SK-N-MC (cell line): ENCODE measurements around the gene SFN.
"Not testable (repeated sequence)": the region's sequence is repeated elsewhere in the genome, so short reads cannot be mapped to it uniquely, and the experiment has no call there.

Experiments
- DNase-seq: peaks from one replicate; pipeline ENCODE4 v3.0.0-alpha.2; 2011; ENCODE audit warnings: low read depth, low spot score
- H3K27ac ChIP-seq: fragments of 200-600 bp; sonication (generic); 2 replicates; pipeline ENCODE4 v1.5.1; 2016; ENCODE audit warnings: mixed run types
- H3K36me3 ChIP-seq: fragments of 200-600 bp; sonication (generic); 2 replicates; pipeline ENCODE4 v1.6.1; 2017; ENCODE audit warnings: antibody characterized with exemption, low read length, mixed read lengths; ENCODE audit not compliant: insufficient read depth
- H3K4me3 ChIP-seq: fragments of 200-600 bp; sonication (generic); 2 replicates; pipeline ENCODE4 v1.5.1; 2016
- H3K9ac ChIP-seq: fragments of 200-600 bp; sonication (generic); 2 replicates; pipeline ENCODE4 v1.8.0; 2017; ENCODE audit warnings: mixed run types, mixed read lengths; ENCODE audit not compliant: insufficient read length
- H3K9me3 ChIP-seq: fragments of 200-600 bp; sonication (generic); 2 replicates; pipeline ENCODE4 v1.6.1; 2017; ENCODE audit warnings: low read depth, mild to moderate bottlenecking, antibody characterized with exemption, low read length, moderate library complexity, mixed read lengths
- EZH2 ChIP-seq: fragments of 200-600 bp; sonication (generic); IDR thresholded peaks from one replicate; pipeline ENCODE4 v1.6.1; 2017; ENCODE audit warnings: antibody characterized with exemption
- FOXP2 ChIP-seq: optimal IDR thresholded peaks from 2 replicates; pipeline ENCODE3; 2011; ENCODE audit warnings: mild to moderate bottlenecking, moderate library complexity; ENCODE audit not compliant: insufficient read depth; ENCODE audit errors: extremely low read length, control extremely low read depth
- POLR2AphosphoS5 ChIP-seq: IDR thresholded peaks from 2 replicates; pipeline ENCODE4 v1.6.1; 2012; ENCODE audit warnings: mild to moderate bottlenecking, low read depth, low read length, borderline replicate concordance

Gene SFN

GRCh38 chr1:26827106-26827604 lies 35.8 kb upstream of the SFN start:
- Histone ChIP-seq H3K36me3 (peaks cover 9% of the 10 kb centered on the region; the same call in 1 of the 2 replicates), H3K4me3 (peak overlapping the region; percentile 81), H3K9me3 (no peaks in the 10 kb centered on the region), H3K9ac (peak overlapping the region; percentile 75), H3K27ac (no peak overlapping the region)
- no peak for TF ChIP-seq EZH2
- no peak for TF ChIP-seq POLR2AphosphoS5
- no peak for TF ChIP-seq FOXP2
- no peak for DNase-seq

DNA sequence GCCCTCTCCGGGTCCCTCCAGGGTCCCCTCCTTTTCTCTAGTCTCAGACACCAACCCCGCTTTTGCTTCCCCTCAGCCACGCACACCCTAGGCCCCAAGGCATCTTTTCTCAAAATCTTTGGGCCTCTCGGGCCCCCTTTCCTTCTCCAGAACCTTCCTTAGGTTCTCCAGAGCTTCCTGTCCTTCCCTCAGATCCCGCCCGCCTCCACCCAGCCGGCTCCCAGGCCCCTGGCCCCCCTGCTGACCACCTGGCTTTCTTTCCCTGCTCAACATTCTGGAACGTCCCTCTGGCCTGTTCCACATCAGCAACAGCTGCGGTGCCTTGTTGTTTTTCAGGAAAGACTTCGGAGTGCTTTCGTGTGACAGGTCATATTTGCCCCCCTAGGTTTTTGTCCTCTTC lies 35.3 kb upstream of the SFN start:
- DNase-seq, result no peak
- Histone ChIP-seq H3K4me3 (peak overlapping the region; percentile 81), H3K27ac (no peak overlapping the region), H3K9ac (peak overlapping the region; percentile 75), H3K9me3 (no peaks in the 10 kb centered on the region), H3K36me3 (peaks cover 14% of the 10 kb centered on the region; the same call in 1 of the 2 replicates)
- no peak for TF ChIP-seq FOXP2
- TF ChIP-seq POLR2AphosphoS5, result no peak
- TF ChIP-seq EZH2, result no peak

DNA sequence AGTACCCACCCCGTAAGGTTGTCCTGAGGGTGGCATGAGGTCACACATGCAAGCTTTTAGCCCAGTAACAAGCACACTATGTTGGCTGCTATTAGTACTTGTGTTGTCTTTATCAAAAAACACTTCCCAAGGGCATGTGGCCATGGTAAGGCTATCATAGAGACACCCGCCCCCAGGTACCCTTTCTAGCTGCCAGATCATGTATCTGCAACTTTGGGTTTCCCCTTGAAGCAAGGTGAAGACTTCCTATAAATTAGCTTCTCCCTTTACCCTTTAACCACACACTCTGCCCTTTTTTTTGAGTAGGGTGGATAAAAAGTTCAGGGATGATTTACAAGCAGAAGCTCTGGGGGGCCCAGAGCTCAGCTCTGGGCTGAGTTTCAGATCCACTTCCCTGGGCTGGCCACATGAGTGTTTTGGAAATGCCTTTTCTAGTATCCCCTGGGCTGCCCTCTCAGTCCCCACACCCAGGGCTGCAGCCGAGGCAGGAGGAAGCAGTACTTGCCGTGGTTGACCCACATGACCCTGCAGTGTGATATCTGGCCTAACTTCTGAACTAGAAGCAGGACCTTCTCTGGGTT lies 34.4 kb upstream of the SFN start:
- no peak for TF ChIP-seq EZH2
- TF ChIP-seq POLR2AphosphoS5, result no peak
- TF ChIP-seq FOXP2, result no peak
- Histone ChIP-seq H3K9ac (peak overlapping the region; percentile 15), H3K9me3 (no peaks in the 10 kb centered on the region), H3K4me3 (no peak overlapping the region), H3K36me3 (peaks cover 18% of the 10 kb centered on the region), H3K27ac (no peak overlapping the region)
- no peak for DNase-seq

DNA sequence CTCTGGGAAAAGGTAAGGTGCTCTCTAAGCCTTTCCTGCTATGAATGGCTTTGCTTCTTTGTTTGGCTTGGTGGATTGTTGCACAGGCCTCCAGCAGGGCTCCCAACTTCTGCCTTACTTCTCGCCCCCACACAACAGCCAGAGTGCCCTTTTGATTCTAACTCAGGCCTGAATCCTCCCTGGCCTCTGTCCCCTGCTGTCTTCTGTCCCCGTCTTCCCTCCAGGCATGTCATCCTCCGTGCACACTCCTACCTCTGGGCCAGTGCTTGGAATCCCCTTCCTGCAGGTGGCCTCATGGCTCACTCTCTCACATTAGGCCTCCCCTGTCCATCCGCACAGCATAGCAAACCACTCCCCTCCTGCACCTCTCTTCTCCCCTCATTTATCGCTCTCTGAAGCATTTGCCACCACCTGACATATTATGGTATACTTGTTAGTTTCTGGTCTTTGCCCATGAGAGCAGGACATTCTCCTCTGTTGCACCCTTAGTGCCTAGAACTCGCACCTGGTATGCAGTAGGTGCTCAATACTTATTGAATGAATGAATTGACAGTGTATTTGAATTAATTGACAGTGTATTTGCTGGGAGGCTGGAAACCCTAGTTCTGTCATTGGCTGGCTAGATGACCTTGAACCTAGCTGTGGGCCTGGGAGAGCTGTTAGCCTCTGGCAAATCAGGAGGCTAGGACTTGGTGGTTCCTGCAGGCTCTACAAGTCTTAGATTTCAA lies 33.6 kb upstream of the SFN start:
- Histone ChIP-seq H3K4me3 (no peak overlapping the region), H3K36me3 (peaks cover 24% of the 10 kb centered on the region), H3K9ac (no peak overlapping the region), H3K9me3 (no peaks in the 10 kb centered on the region), H3K27ac (no peak overlapping the region)
- TF ChIP-seq POLR2AphosphoS5 (no peak), FOXP2 (no peak), EZH2 (no peak)
- DNase-seq, result no peak

DNA sequence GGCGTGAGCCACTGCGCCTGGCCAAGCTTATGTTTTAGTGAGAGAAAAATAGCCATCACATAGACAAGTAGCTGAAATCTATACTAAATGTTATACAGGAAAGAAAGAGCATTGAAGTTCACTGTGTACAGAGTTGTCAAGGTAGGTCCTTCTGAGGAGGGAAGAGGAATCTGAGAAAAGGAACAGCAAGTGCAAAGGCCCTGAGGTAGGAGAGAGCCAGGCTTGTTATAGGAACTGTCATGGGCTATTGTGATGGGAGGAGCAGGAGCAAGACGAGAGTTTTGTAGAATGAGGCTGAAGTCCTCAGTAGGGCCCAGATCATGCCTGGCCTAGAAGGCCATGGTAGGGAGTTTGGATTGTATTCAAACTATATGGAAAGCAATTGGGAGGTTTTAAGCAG lies 31.9 kb upstream of the SFN start:
- no peak for TF ChIP-seq FOXP2
- TF ChIP-seq POLR2AphosphoS5, result no peak
- H3K9ac ChIP-seq, result no peak overlapping the region
- no peak overlapping the region for H3K27ac ChIP-seq
- DNase-seq, result no peak
- peaks cover 30% of the 10 kb centered on the region for H3K36me3 ChIP-seq
- no peak overlapping the region for H3K4me3 ChIP-seq
- no peaks in the 10 kb centered on the region for H3K9me3 ChIP-seq

- no peak for DNase-seq
- TF ChIP-seq EZH2, result no peak
- no peak for TF ChIP-seq POLR2AphosphoS5
- TF ChIP-seq FOXP2, result no peak
- Histone ChIP-seq H3K4me3 (no peak overlapping the region), H3K27ac (no peak overlapping the region), H3K36me3 (peaks cover 30% of the 10 kb centered on the region), H3K9ac (no peak overlapping the region), H3K9me3 (no peaks in the 10 kb centered on the region)
These were observed 31.3 kb upstream of the SFN start for GRCh38 chr1:26831546-26832248.

DNA sequence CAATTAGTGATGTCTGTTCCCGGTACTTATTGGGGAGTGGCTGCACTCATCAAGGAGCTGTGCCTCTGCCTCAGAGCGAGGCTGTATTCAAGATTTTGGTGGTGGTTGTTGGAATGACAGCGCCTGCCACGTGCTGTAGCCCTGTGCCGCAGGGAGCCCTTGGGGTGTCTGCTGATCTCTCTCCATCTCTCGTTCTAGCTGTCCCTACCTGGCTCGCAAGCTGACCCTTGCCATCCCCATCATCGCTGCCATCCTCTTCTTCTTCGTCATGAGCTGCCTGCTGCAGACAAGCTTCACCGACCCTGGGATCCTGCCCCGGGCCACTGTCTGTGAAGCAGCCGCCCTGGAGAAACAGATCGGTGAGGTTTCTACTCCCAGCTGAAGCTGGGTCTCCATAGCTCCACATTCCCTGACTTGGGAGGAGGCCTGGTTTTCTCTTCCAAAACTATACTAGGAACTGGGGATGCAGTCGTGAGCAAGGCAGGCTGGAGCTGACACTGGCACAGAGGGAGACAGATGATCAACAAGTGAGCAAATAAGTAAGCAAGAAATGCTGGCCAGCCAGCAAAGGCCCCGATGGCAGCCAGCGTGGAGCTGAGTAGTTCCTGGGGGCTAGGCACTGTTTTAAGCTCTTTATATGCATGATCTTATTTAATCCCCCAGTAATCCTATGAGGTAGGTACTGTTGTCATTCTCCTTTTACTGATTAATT lies 30.5 kb upstream of the SFN start:
- Histone ChIP-seq H3K9ac (no peak overlapping the region), H3K27ac (no peak overlapping the region), H3K36me3 (peaks cover 30% of the 10 kb centered on the region), H3K9me3 (no peaks in the 10 kb centered on the region), H3K4me3 (no peak overlapping the region)
- no peak for TF ChIP-seq POLR2AphosphoS5
- DNase-seq, result no peak

DNA sequence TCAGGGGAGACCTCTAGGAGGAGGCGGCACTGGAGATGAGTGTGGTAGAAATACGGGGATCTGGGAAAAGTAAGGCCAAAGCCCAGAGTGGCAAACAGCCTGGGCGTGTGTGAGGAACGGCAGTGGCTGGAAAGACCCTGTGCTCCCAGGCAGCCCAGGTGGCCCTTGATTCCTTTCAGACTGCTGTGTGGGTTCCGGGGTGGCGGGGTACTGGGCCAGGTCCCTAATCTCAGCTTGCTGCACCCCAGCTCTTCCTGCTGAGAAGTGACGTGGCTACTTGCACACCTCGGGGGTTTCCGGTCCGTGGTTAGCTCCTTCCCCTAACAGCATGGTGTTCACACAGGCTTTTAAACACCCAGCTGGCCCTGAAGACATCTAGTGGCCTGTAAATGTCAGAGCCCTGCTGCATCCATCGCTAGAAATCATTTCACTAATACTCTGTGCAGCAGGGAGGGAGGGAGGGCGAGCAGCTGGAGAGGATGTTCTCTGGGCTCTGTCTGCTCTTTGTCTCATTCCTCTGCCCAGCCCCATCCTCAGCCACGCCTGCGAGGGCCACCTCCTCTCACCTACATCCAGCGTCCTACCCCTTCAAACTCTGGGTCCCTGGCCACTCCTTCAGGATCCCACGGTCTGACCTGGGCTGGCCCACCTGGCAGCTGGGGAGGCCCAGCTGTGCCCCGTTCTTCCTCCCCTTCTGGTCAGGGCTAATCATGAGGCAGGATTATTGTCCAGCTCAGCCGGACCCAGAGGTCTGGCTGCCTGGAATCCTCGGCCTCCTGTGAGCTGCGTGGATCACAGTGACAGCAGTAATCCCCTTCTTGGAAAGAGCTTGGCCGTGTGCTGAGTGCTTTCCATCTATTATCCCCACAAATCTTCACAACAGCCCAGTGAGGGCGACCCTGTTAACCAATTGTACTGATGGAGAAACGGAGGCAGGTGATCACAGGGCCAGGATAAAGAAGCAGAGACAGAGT lies 29.2 kb upstream of the SFN start:
- DNase-seq, result no peak
- Histone ChIP-seq H3K36me3 (peaks cover 30% of the 10 kb centered on the region), H3K27ac (no peak overlapping the region), H3K9ac (no peak overlapping the region), H3K9me3 (no peaks in the 10 kb centered on the region), H3K4me3 (no peak overlapping the region)
- no peak for TF ChIP-seq FOXP2
- TF ChIP-seq POLR2AphosphoS5, result no peak
- TF ChIP-seq EZH2, result no peak

DNA sequence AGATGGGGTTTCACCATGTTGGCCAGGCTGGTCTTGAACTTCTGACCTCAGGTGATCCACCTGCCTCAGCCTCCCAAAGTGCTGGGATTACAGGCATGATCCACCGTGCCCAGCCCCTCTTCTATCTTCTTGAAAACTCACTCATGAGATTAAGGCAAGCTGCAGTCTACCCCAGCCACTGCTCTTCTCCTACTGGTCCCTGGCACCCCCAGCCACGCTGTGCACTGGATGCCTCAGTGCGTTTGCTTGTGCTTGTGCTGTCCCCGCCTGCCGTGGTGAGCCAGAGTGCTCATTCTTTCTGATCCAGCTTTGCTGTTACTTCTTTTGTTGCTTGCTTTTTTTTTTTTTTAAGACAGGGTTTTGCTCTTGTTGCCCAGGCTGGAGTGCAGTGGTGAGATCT lies 25.3 kb upstream of the SFN start:
- peaks cover 22% of the 10 kb centered on the region for H3K36me3 ChIP-seq

More for the DNA sequence above, 25.3 kb upstream of the SFN start:
- not testable (repeated sequence) for H3K27ac ChIP-seq, H3K9ac ChIP-seq, DNase-seq, H3K4me3 ChIP-seq, H3K9me3 ChIP-seq
